ENCODE measurements around the gene TFAP2A.

Gene TFAP2A

GRCh38 chr6:10375391-10375969 is 39.4 kb downstream of the TFAP2A start:
- WGBS, 2 donors (ENCODE audit: extremely low coverage in 2 of 2, insufficient read length in 2 of 2, insufficient replicate concordance in 1 of 2), result no CpG with 5 or more reads among the region's 4 CpGs
- Histone ChIP-seq H2AK5ac (ENCODE audit: low read depth, low read length) (no peak overlapping the region), H3K9me3 (replicated peaks in 1 of 2; ENCODE audit: control insufficient read depth in 2 of 2, insufficient read depth in 1 of 2, low read depth in 1 of 2, low read length in 2 of 2) (no peaks in the 10 kb centered on the region), H3K27me3 (ENCODE audit: control insufficient read depth in 3 of 3, insufficient read depth in 3 of 3, low read depth in 1 of 3, low read length in 3 of 3) (peaks cover 0 to 6% (median under 1%) of the 10 kb centered on the region in 3 experiments), H3K23ac (ENCODE audit: low read depth, low read length, poor library complexity) (no peak overlapping the region), H3K14ac (ENCODE audit: low read length) (no peak overlapping the region), H2AFZ (ENCODE audit: low read length) (no peak overlapping the region), H3K79me1 (ENCODE audit: low read depth, low read length) (no peaks in the 10 kb centered on the region), H3K4ac (ENCODE audit: low read length) (no peak overlapping the region), H3K27ac (replicated peaks; ENCODE audit: low read length) (no peak overlapping the region), H3K4me1 (ENCODE audit: control insufficient read depth in 2 of 2, insufficient read depth in 1 of 2, low read depth in 1 of 2, low read length in 2 of 2) (peaks cover 0 to 6% of the 10 kb centered on the region in 2 donors), H3K9ac (ENCODE audit: low read depth, low read length, poor library complexity) (no peak overlapping the region), H3K36me3 (replicated peaks in 1 of 2; ENCODE audit: control insufficient read depth in 2 of 2, insufficient read depth in 2 of 2, low read length in 2 of 2) (no peaks in the 10 kb centered on the region), H3K4me2 (ENCODE audit: insufficient read depth, low read length, poor library complexity, severe bottlenecking) (no peak overlapping the region), H4K91ac (ENCODE audit: low read depth, low read length, poor library complexity) (no peak overlapping the region), H3K4me3 (ENCODE audit: low read length in 2 of 2) (no peak overlapping the region), H2BK15ac (ENCODE audit: low read length) (no peak overlapping the region), H2BK5ac (ENCODE audit: low read length) (no peak overlapping the region), H3K18ac (ENCODE audit: low read length) (no peak overlapping the region), H4K8ac (ENCODE audit: low read depth, low read length) (no peak overlapping the region), H2BK12ac (ENCODE audit: low read length) (no peak overlapping the region), H2BK120ac (ENCODE audit: low read depth, low read length) (no peak overlapping the region)
- no peak for DNase-seq (ENCODE audit: low spot score)

GRCh38 chr6:10373642-10374359 is 41.1 kb downstream of the TFAP2A start:
- Histone ChIP-seq H3K4ac (ENCODE audit: low read length) (no peak overlapping the region), H3K27me3 (ENCODE audit: control insufficient read depth in 3 of 3, insufficient read depth in 3 of 3, low read depth in 1 of 3, low read length in 3 of 3) (peaks cover 0 to 3% (median 0%) of the 10 kb centered on the region in 3 experiments), H2BK120ac (ENCODE audit: low read depth, low read length) (no peak overlapping the region), H3K18ac (ENCODE audit: low read length) (no peak overlapping the region), H3K27ac (replicated peaks; ENCODE audit: low read length) (no peak overlapping the region), H4K8ac (ENCODE audit: low read depth, low read length) (no peak overlapping the region), H3K14ac (ENCODE audit: low read length) (no peak overlapping the region), H2BK12ac (ENCODE audit: low read length) (no peak overlapping the region), H3K9ac (ENCODE audit: low read depth, low read length, poor library complexity) (no peak overlapping the region), H2BK5ac (ENCODE audit: low read length) (no peak overlapping the region), H2BK15ac (ENCODE audit: low read length) (no peak overlapping the region), H2AK5ac (ENCODE audit: low read depth, low read length) (no peak overlapping the region), H3K9me3 (replicated peaks in 1 of 2; ENCODE audit: control insufficient read depth in 2 of 2, insufficient read depth in 1 of 2, low read depth in 1 of 2, low read length in 2 of 2) (no peaks in the 10 kb centered on the region), H3K36me3 (replicated peaks in 1 of 2; ENCODE audit: control insufficient read depth in 2 of 2, insufficient read depth in 2 of 2, low read length in 2 of 2) (no peaks in the 10 kb centered on the region), H4K91ac (ENCODE audit: low read depth, low read length, poor library complexity) (no peak overlapping the region), H3K4me2 (ENCODE audit: insufficient read depth, low read length, poor library complexity, severe bottlenecking) (no peak overlapping the region), H3K79me1 (ENCODE audit: low read depth, low read length) (no peaks in the 10 kb centered on the region), H2AFZ (ENCODE audit: low read length) (no peak overlapping the region), H3K4me1 (ENCODE audit: control insufficient read depth in 2 of 2, insufficient read depth in 1 of 2, low read depth in 1 of 2, low read length in 2 of 2) (peaks cover 0 to 6% of the 10 kb centered on the region in 2 donors), H3K23ac (ENCODE audit: low read depth, low read length, poor library complexity) (no peak overlapping the region), H3K4me3 (ENCODE audit: low read length in 2 of 2) (no peak overlapping the region)
- no peak for DNase-seq (ENCODE audit: low spot score)
- WGBS, 2 donors (ENCODE audit: extremely low coverage in 2 of 2, insufficient read length in 2 of 2, insufficient replicate concordance in 1 of 2), result no CpG with 5 or more reads among the region's 3 CpGs

GRCh38 chr6:10369896-10370295 is 45.0 kb downstream of the TFAP2A start:
- H2BK120ac ChIP-seq (ENCODE audit: low read depth, low read length), result no peak overlapping the region
- no peak overlapping the region for H3K18ac ChIP-seq (ENCODE audit: low read length)
- no peak overlapping the region for H3K9ac ChIP-seq (ENCODE audit: low read depth, low read length, poor library complexity)
- no peak for DNase-seq (ENCODE audit: low spot score)
- no peak overlapping the region for H3K14ac ChIP-seq (ENCODE audit: low read length)
- H2AK5ac ChIP-seq (ENCODE audit: low read depth, low read length), result no peak overlapping the region
- H3K4me1 ChIP-seq (ENCODE audit: control insufficient read depth in 2 of 2, insufficient read depth in 1 of 2, low read depth in 1 of 2, low read length in 2 of 2), result peaks cover 0 to 2% of the 10 kb centered on the region in 2 donors
- H2BK12ac ChIP-seq (ENCODE audit: low read length), result no peak overlapping the region
- H4K91ac ChIP-seq (ENCODE audit: low read depth, low read length, poor library complexity), result no peak overlapping the region
- H3K4me2 ChIP-seq (ENCODE audit: insufficient read depth, low read length, poor library complexity, severe bottlenecking), result no peak overlapping the region
- no peak overlapping the region for H2BK15ac ChIP-seq (ENCODE audit: low read length)
- H3K9me3 ChIP-seq (replicated peaks in 1 of 2; ENCODE audit: control insufficient read depth in 2 of 2, insufficient read depth in 1 of 2, low read depth in 1 of 2, low read length in 2 of 2), result no peaks in the 10 kb centered on the region
- no peak overlapping the region for H2AFZ ChIP-seq (ENCODE audit: low read length)
- no peaks in the 10 kb centered on the region for H3K79me1 ChIP-seq (ENCODE audit: low read depth, low read length)
- no peak overlapping the region for H3K23ac ChIP-seq (ENCODE audit: low read depth, low read length, poor library complexity)
- no peaks in the 10 kb centered on the region for H3K36me3 ChIP-seq (replicated peaks in 1 of 2; ENCODE audit: control insufficient read depth in 2 of 2, insufficient read depth in 2 of 2, low read length in 2 of 2)
- no peak overlapping the region for H3K4me3 ChIP-seq (ENCODE audit: low read length in 2 of 2)
- H3K4ac ChIP-seq (ENCODE audit: low read length), result no peak overlapping the region
- WGBS, 2 donors (ENCODE audit: extremely low coverage in 2 of 2, insufficient read length in 2 of 2, insufficient replicate concordance in 1 of 2), result no CpG with 5 or more reads among the region's 5 CpGs
- H3K27ac ChIP-seq (replicated peaks; ENCODE audit: low read length), result no peak overlapping the region
- H2BK5ac ChIP-seq (ENCODE audit: low read length), result no peak overlapping the region
- H4K8ac ChIP-seq (ENCODE audit: low read depth, low read length), result no peak overlapping the region
- no peaks in the 10 kb centered on the region for H3K27me3 ChIP-seq (ENCODE audit: control insufficient read depth in 3 of 3, insufficient read depth in 3 of 3, low read depth in 1 of 3, low read length in 3 of 3)

GRCh38 chr6:10368861-10369260 is 46.0 kb downstream of the TFAP2A start:
- Histone ChIP-seq H3K4me2 (ENCODE audit: insufficient read depth, low read length, poor library complexity, severe bottlenecking) (no peak overlapping the region), H2BK12ac (ENCODE audit: low read length) (no peak overlapping the region), H3K79me1 (ENCODE audit: low read depth, low read length) (no peaks in the 10 kb centered on the region), H3K36me3 (replicated peaks in 1 of 2; ENCODE audit: control insufficient read depth in 2 of 2, insufficient read depth in 2 of 2, low read length in 2 of 2) (no peaks in the 10 kb centered on the region), H3K27ac (replicated peaks; ENCODE audit: low read length) (no peak overlapping the region), H3K4me1 (ENCODE audit: control insufficient read depth in 2 of 2, insufficient read depth in 1 of 2, low read depth in 1 of 2, low read length in 2 of 2) (no peaks in the 10 kb centered on the region), H4K8ac (ENCODE audit: low read depth, low read length) (no peak overlapping the region), H2AK5ac (ENCODE audit: low read depth, low read length) (no peak overlapping the region), H2BK15ac (ENCODE audit: low read length) (no peak overlapping the region), H3K4me3 (ENCODE audit: low read length in 2 of 2) (no peak overlapping the region), H3K18ac (ENCODE audit: low read length) (no peak overlapping the region), H3K4ac (ENCODE audit: low read length) (no peak overlapping the region), H3K23ac (ENCODE audit: low read depth, low read length, poor library complexity) (no peak overlapping the region), H4K91ac (ENCODE audit: low read depth, low read length, poor library complexity) (no peak overlapping the region), H3K27me3 (ENCODE audit: control insufficient read depth in 3 of 3, insufficient read depth in 3 of 3, low read depth in 1 of 3, low read length in 3 of 3) (no peaks in the 10 kb centered on the region), H3K9ac (ENCODE audit: low read depth, low read length, poor library complexity) (no peak overlapping the region), H2AFZ (ENCODE audit: low read length) (no peak overlapping the region), H3K9me3 (replicated peaks in 1 of 2; ENCODE audit: control insufficient read depth in 2 of 2, insufficient read depth in 1 of 2, low read depth in 1 of 2, low read length in 2 of 2) (peaks cover 0 to 3% of the 10 kb centered on the region in 2 donors), H3K14ac (ENCODE audit: low read length) (no peak overlapping the region), H2BK5ac (ENCODE audit: low read length) (no peak overlapping the region), H2BK120ac (ENCODE audit: low read depth, low read length) (no peak overlapping the region)
- no CpG with 5 or more reads among the region's 3 CpGs for WGBS, 2 donors (ENCODE audit: extremely low coverage in 2 of 2, insufficient read length in 2 of 2, insufficient replicate concordance in 1 of 2)
- DNase-seq (ENCODE audit: low spot score), result no peak

Measured in neuronal stem cell (in vitro differentiated cells).